SJCRH30 (cell line): Measurements from ENCODE around the gene ZNF618. TPM values are rescaled to one million over a fixed set of nuclear protein-coding genes. Genes with fewer than 3 reads are reported as not detected.

ENCODE experiments used
- DNase-seq, 2 experiments: peaks; one replicate each; pipeline ENCODE4 v3.0.0-alpha.2; 2015 to 2020
- H3K27ac ChIP-seq: fragments of 250-450 bp; sonication (Bioruptor Pico); 2 replicates; pipeline ENCODE4 v1.5.1; 2020; ENCODE audit warnings: mild to moderate bottlenecking, moderate library complexity
- H3K27me3 ChIP-seq: fragments of 250-450 bp; sonication (Bioruptor Pico); 2 replicates; pipeline ENCODE4 v1.5.1; 2020; ENCODE audit warnings: mild to moderate bottlenecking, moderate library complexity
- H3K36me3 ChIP-seq: fragments of 250-450 bp; sonication (Bioruptor Pico); 2 replicates; pipeline ENCODE4 v1.5.1; 2020; ENCODE audit warnings: mild to moderate bottlenecking, moderate library complexity
- H3K4me1 ChIP-seq: fragments of 250-450 bp; sonication (Bioruptor Pico); 2 replicates; pipeline ENCODE4 v1.5.1; 2020; ENCODE audit warnings: mild to moderate bottlenecking, moderate library complexity
- H3K4me3 ChIP-seq: fragments of 250-450 bp; sonication (Bioruptor Pico); 2 replicates; pipeline ENCODE4 v1.5.1; 2020; ENCODE audit warnings: mild to moderate bottlenecking, moderate library complexity
- H3K9me3 ChIP-seq: fragments of 250-450 bp; sonication (Bioruptor Pico); replicated peaks from 2 replicates; pipeline ENCODE4 v1.5.1; 2020; ENCODE audit warnings: mild to moderate bottlenecking, moderate library complexity
- total RNA-seq: library from RNA; depleted of rRNA; stranded (reverse); fragments of >200 nt; shearing (Covaris generic); gene quantifications from 2 replicates; pipeline ENCODE4 v1.2.3, GENCODE V29; 2014

ZNF618 gene
- total RNA-seq, 1 experiment from 2014 or later, result 19.3 TPM

GRCh38 chr9:114002986-114003350 is 126.9 kb downstream of the ZNF618 start:
- Histone ChIP-seq H3K4me3 (no peak overlapping the region), H3K36me3 (peaks cover 16% of the 10 kb centered on the region), H3K27ac (no peak overlapping the region), H3K27me3 (no peaks in the 10 kb centered on the region), H3K9me3 (no peaks in the 10 kb centered on the region), H3K4me1 (no peaks in the 10 kb centered on the region)
- DNase-seq, result no peak

- no peaks in the 10 kb centered on the region for H3K27me3 ChIP-seq
These were observed 127.2 kb downstream of the ZNF618 start for GRCh38 chr9:114003351-114003750.

DNA sequence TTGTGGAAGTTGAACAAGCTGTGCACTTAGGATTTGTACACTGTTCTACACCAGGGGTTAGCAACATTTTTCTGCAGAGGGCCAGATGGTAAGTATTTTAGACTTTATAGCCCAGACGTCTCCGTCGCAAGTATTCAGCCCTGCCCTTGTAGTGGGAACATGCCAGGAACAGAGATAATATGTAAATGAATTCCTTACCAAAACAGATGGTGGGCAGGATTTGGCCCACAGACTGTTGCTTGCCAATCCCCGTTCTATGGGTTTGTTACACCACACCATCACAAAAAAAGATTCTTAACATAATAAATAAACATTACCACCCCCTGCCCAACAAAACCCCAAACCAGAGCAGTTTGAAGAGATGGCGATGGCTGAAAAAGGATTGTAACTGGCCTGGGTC is 127.6 kb downstream of the ZNF618 start:
- peaks cover 14% of the 10 kb centered on the region for H3K36me3 ChIP-seq
- H3K27ac ChIP-seq, result no peak overlapping the region
- DNase-seq, result no peak
- no peaks in the 10 kb centered on the region for H3K27me3 ChIP-seq
- no peak overlapping the region for H3K4me3 ChIP-seq
- H3K4me1 ChIP-seq, result no peaks in the 10 kb centered on the region
- no peaks in the 10 kb centered on the region for H3K9me3 ChIP-seq

More at GRCh38 chr9:114003351-114003750, 127.2 kb downstream of the ZNF618 start:
- H3K4me3 ChIP-seq, result no peak overlapping the region
- no peak for DNase-seq
- no peaks in the 10 kb centered on the region for H3K9me3 ChIP-seq
- H3K36me3 ChIP-seq, result peaks cover 14% of the 10 kb centered on the region
- no peak overlapping the region for H3K27ac ChIP-seq
- no peaks in the 10 kb centered on the region for H3K4me1 ChIP-seq

DNA sequence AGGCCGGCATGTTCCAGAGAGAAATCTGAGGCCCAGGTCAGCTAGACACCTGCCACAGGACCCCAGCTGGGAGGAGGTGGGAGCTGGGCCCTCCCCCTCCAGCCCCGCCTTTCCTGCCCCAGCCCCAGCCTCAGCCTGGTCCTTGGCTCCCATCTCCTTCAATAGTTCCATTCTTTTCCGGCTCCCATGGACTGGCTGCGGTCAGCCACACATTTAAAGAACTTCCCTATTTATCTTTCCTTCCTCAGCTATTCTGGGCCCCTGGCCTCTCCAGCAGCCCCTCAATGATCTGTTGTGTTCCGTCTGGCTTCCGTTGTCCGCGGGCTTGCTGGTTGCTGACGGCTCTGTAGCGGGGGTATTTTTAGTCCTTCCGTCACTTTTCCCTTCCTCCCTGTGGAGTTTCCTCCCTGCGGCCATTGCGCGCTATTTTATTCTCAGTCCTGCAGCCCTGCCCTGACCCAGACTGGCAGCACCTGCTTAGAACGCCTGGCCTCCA is 128.2 kb downstream of the ZNF618 start:
- no peaks in the 10 kb centered on the region for H3K4me1 ChIP-seq
- H3K27ac ChIP-seq, result no peak overlapping the region
- no peak overlapping the region for H3K4me3 ChIP-seq
- DNase-seq, result peak; percentile 32 to 53
- peaks cover 14% of the 10 kb centered on the region for H3K36me3 ChIP-seq
- no peaks in the 10 kb centered on the region for H3K27me3 ChIP-seq
- H3K9me3 ChIP-seq, result no peaks in the 10 kb centered on the region

DNA sequence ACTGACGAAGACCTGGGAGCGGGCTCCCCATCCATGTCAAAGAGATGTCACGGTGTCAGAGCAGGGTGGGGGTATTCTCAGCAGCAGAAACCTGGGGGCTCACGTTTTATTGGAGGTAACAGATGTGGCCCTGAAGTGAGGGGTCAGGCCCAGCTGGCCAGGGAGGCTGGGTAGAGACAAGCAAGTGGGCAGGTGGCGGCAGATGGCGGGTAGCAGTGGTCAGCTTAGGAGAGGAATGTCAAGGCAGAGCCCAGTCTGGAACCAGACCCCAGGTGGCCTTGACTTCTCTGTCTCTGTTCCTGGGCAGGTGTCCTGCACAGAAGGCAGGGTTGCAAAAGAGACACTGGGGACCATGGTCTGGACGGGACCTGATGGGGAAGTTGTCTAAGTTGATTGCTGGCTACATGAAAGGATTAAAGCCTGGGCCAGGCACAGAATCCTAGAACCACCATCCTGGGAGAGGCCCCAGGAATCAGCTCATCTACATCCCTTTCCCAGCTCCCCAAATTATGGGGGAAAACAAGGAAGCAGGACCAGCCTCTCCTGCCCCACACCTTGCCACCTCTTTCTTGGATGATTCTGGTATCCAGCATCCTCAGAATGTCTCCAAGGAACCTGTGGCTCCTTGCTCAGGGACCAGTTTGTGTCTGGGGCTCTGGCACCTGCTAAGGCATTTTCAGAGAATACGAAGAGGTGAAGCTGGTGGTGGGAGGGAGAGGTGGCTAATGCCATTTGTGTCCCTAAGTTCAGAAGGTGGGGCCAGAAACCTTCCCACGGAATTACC is 129.5 kb downstream of the ZNF618 start:
- peaks cover 17% of the 10 kb centered on the region for H3K36me3 ChIP-seq
- no peak overlapping the region for H3K27ac ChIP-seq
- peak in 1 of 2 experiments; percentile 0 for DNase-seq
- H3K4me1 ChIP-seq, result no peaks in the 10 kb centered on the region
- no peaks in the 10 kb centered on the region for H3K27me3 ChIP-seq
- no peaks in the 10 kb centered on the region for H3K9me3 ChIP-seq
- no peak overlapping the region for H3K4me3 ChIP-seq

GRCh38 chr9:114006155-114006550 is 130.0 kb downstream of the ZNF618 start:
- Histone ChIP-seq H3K27ac (no peak overlapping the region), H3K36me3 (peaks cover 20% of the 10 kb centered on the region), H3K9me3 (no peaks in the 10 kb centered on the region), H3K4me3 (no peak overlapping the region), H3K4me1 (no peaks in the 10 kb centered on the region), H3K27me3 (no peaks in the 10 kb centered on the region)
- peak in 1 of 2 experiments; percentile 0 for DNase-seq

DNA sequence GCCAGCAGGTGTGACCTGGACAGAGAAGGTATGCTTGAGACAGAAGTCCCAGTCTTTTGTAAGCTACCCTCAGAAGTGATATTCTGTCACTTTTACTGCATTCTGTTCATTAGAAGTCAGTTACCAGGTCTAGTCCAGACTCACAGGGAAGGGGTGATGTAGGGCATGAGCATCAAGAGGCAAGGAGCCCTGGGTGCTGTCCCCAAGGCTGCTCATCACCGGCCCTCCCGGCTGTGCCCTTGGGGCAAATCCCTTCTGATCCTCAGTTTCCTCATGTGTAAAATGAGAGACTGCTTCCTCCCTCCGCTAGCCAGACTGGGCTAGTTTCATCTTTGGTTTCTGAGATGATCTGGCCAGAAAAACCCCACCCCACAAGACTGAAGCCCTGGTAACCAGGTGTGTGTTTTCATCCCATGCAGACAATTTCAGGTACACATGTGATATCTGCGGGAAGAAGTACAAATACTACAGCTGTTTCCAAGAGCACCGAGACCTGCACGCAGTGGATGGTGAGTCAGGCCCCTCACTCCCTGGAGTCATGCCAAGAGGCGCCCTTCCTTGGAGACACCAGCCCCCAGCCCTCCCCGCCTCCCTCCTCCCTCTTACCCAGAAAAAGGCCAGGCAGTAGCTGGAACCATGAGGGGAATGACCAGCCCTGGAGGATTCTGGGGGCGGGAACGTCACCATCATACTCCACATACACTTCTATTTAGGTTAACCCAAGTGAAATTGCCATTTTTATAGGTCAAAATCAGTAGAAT is 131.0 kb downstream of the ZNF618 start:
- DNase-seq, result peak in 1 of 2 experiments; percentile 6
- Histone ChIP-seq H3K9me3 (no peaks in the 10 kb centered on the region), H3K27ac (no peak overlapping the region), H3K4me1 (no peaks in the 10 kb centered on the region), H3K36me3 (peaks cover 22% of the 10 kb centered on the region), H3K27me3 (no peaks in the 10 kb centered on the region), H3K4me3 (no peak overlapping the region)

- Histone ChIP-seq H3K27ac (no peak overlapping the region), H3K27me3 (no peaks in the 10 kb centered on the region), H3K9me3 (no peaks in the 10 kb centered on the region), H3K4me3 (no peak overlapping the region), H3K4me1 (no peaks in the 10 kb centered on the region), H3K36me3 (peaks cover 22% of the 10 kb centered on the region)
- DNase-seq, result peak in 1 of 2 experiments; percentile 3
These were observed 132.0 kb downstream of the ZNF618 start for GRCh38 chr9:114007991-114008666.

- Histone ChIP-seq H3K36me3 (peaks cover 25% of the 10 kb centered on the region), H3K27ac (no peak overlapping the region), H3K27me3 (no peaks in the 10 kb centered on the region), H3K4me1 (no peaks in the 10 kb centered on the region), H3K9me3 (no peaks in the 10 kb centered on the region), H3K4me3 (no peak overlapping the region)
- DNase-seq, result peak in 1 of 2 experiments; percentile 1
These were observed 132.7 kb downstream of the ZNF618 start for GRCh38 chr9:114008667-114009410.

GRCh38 chr9:114011313-114011712 is 135.2 kb downstream of the ZNF618 start:
- DNase-seq, result peak in 1 of 2 experiments; percentile 1
- H3K9me3 ChIP-seq, result no peaks in the 10 kb centered on the region
- no peaks in the 10 kb centered on the region for H3K4me1 ChIP-seq
- H3K27me3 ChIP-seq, result no peaks in the 10 kb centered on the region
- no peak overlapping the region for H3K27ac ChIP-seq
- H3K4me3 ChIP-seq, result no peak overlapping the region
- H3K36me3 ChIP-seq, result peaks cover 34% of the 10 kb centered on the region

GRCh38 chr9:114012126-114012525 is 136.0 kb downstream of the ZNF618 start:
- Histone ChIP-seq H3K36me3 (peaks cover 30% of the 10 kb centered on the region), H3K4me1 (no peaks in the 10 kb centered on the region), H3K27ac (no peak overlapping the region), H3K4me3 (no peak overlapping the region), H3K9me3 (no peaks in the 10 kb centered on the region), H3K27me3 (no peaks in the 10 kb centered on the region)
- DNase-seq, result peak in 1 of 2 experiments; percentile 0

DNA sequence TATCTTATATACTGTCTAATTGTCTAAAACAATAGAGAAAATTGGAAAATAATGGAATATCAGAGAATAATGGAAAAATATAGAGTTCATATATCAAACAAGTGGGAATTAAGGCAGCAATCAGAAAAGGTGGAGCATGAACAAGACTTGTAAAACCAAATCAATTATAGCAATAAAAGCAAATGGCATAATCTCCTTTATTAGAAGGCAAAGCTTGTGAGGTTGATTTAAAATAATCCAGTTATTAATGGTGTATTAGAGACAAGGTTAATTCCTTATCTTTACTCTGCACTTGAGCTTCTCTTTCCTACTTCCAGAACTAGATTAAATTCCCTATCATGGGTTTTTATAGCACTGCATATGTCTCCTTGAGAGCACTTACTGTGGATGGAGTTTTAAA is 137.9 kb downstream of the ZNF618 start:
- Histone ChIP-seq H3K36me3 (peaks cover 32% of the 10 kb centered on the region), H3K9me3 (no peaks in the 10 kb centered on the region), H3K27ac (no peak overlapping the region)

DNA sequence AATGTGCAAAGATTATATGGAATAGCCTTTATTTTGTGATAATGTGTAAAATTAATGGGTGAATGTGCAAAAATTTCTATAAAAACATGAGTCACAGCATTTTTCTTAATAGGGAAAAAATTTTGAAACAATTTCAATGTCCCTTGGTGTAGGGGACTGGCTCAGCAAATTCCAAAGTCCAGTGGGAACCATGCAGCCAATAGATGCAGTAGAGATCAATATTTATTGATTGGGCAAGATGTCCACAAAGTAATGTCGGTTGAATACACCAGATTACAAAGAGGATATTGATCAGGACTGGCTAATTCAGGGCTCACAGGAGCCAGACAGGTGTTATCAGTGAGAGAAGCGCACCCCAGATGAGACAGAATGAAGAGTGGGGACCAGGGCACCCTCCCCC is 139.5 kb downstream of the ZNF618 start:
- Histone ChIP-seq H3K27ac (no peak overlapping the region), H3K9me3 (no peaks in the 10 kb centered on the region; the same call in 1 of the 2 replicates), H3K4me3 (no peak overlapping the region), H3K27me3 (no peaks in the 10 kb centered on the region), H3K36me3 (peaks cover 42% of the 10 kb centered on the region), H3K4me1 (no peaks in the 10 kb centered on the region)
- no peak for DNase-seq

More for the DNA sequence above, 137.9 kb downstream of the ZNF618 start:
- no peak overlapping the region for H3K4me3 ChIP-seq
- no peaks in the 10 kb centered on the region for H3K27me3 ChIP-seq
- DNase-seq, result no peak
- H3K4me1 ChIP-seq, result no peaks in the 10 kb centered on the region

DNA sequence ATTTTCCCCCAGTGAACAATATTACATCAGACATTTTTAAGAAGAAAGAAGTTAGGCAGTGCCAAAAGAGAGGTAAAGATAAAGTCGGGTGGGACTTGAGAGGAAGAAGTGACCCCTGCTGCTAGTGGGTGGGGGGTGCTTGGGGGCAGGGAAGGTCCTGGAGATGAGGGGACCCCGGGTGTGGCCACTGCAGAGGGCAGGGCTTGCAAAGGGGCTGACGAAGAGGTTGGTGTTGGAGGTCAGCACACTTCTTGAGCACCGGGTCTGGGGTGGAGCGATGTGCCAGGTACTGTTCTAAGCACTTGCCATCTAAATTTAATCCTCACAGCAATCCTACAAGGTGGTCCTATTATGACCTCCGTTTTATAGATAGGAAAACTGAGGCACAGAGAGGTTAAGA is 140.0 kb downstream of the ZNF618 start:
- peak in 1 of 2 experiments; percentile 1 for DNase-seq
- Histone ChIP-seq H3K4me3 (no peak overlapping the region), H3K27ac (no peak overlapping the region), H3K4me1 (no peaks in the 10 kb centered on the region), H3K27me3 (no peaks in the 10 kb centered on the region), H3K36me3 (peaks cover 43% of the 10 kb centered on the region), H3K9me3 (peaks cover 2% of the 10 kb centered on the region; the same call in 1 of the 2 replicates)
